H4 (cell line): ENCODE data around the gene CHTF18. TPM values are rescaled to one million over a fixed set of nuclear protein-coding genes. Genes with fewer than 3 reads are reported as not detected.
"Not testable (repeated sequence)": the region's sequence is repeated elsewhere in the genome, so short reads cannot be mapped to it uniquely, and the experiment has no call there.

Experiments
- DNase-seq: peaks from one replicate; pipeline ENCODE4 v3.0.0-alpha.2; 2015; ENCODE audit warnings: low spot score
- total RNA-seq: library from RNA; depleted of rRNA; stranded (reverse); fragments of >200 nt; shearing (Covaris generic); gene quantifications from 2 replicates; pipeline ENCODE4 v1.2.3, GENCODE V29; 2014

CHTF18 gene
- total RNA-seq, 1 experiment from 2014 or later, result 7.9 TPM

- DNase-seq, result no peak
Measured at GRCh38 chr16:775236-775796, 13.1 kb upstream of the CHTF18 start.

- DNase-seq, result not testable (repeated sequence)
Measured at GRCh38 chr16:776298-776697, 12.1 kb upstream of the CHTF18 start.

- no peak for DNase-seq
Measured at GRCh38 chr16:776824-777223, 11.6 kb upstream of the CHTF18 start.

GRCh38 chr16:777826-778225 lies 10.6 kb upstream of the CHTF18 start:
- DNase-seq, result no peak

- no peak for DNase-seq
Measured at GRCh38 chr16:778447-778846, 10.0 kb upstream of the CHTF18 start.

- DNase-seq, result no peak
Measured at GRCh38 chr16:778909-779527, 9.4 kb upstream of the CHTF18 start.

- no peak for DNase-seq
Measured at GRCh38 chr16:779561-779960, 8.9 kb upstream of the CHTF18 start.

GRCh38 chr16:780296-780695 lies 8.1 kb upstream of the CHTF18 start:
- DNase-seq, result no peak

- no peak for DNase-seq
Measured at GRCh38 chr16:781346-782010, 6.9 kb upstream of the CHTF18 start.

GRCh38 chr16:782258-782657 lies 6.2 kb upstream of the CHTF18 start:
- DNase-seq, result no peak

GRCh38 chr16:782766-783403 lies 5.5 kb upstream of the CHTF18 start:
- no peak for DNase-seq

GRCh38 chr16:783404-784161 lies 4.8 kb upstream of the CHTF18 start:
- no peak for DNase-seq

GRCh38 chr16:784431-784830 lies 4.0 kb upstream of the CHTF18 start:
- no peak for DNase-seq

- no peak for DNase-seq
Measured at GRCh38 chr16:785563-786535, 2.6 kb upstream of the CHTF18 start.

- DNase-seq, result no peak
Measured at GRCh38 chr16:787321-787966, 976 bp upstream of the CHTF18 start.

GRCh38 chr16:787978-788398 lies 432 bp upstream of the CHTF18 start, which contains the start of gene RPUSD1:
RPUSD1 (minus strand) TSS chr16:788381; CDS start chr16:787737, 644 bp downstream.
- DNase-seq, result no peak

GRCh38 chr16:789191-789850 lies 901 bp downstream of the CHTF18 start:
- DNase-seq, result no peak

GRCh38 chr16:790086-790485 lies 1.7 kb downstream of the CHTF18 start:
- DNase-seq, result no peak

GRCh38 chr16:791131-791530 lies 2.7 kb downstream of the CHTF18 start:
- no peak for DNase-seq
